SU-DHL-6 (cell line): ENCODE data around the gene IFT122.

Source experiments
- H2AFZ ChIP-seq: fragments of 200-600 bp; sonication (generic); 2 replicates; pipeline ENCODE4 v1.6.1; 2014; ENCODE audit warnings: low read depth, mild to moderate bottlenecking, moderate library complexity, mixed read lengths, antibody characterized with exemption, low read length; ENCODE audit not compliant: severe bottlenecking
- H3F3A ChIP-seq: fragments of 200-600 bp; shearing (Covaris generic); 2 replicates; pipeline ENCODE4 v1.6.0; 2016; ENCODE audit warnings: antibody characterized with exemption, mild to moderate bottlenecking; ENCODE audit not compliant: insufficient read depth
- H3K27ac ChIP-seq: fragments of 200-600 bp; sonication (generic); 2 replicates; pipeline ENCODE4 v1.5.1; 2016; ENCODE audit warnings: low read depth, mild to moderate bottlenecking, low read length, moderate library complexity, mixed read lengths
- H3K27me3 ChIP-seq: fragments of 200-600 bp; sonication (generic), shearing (Covaris generic); 2 replicates; pipeline ENCODE4 v1.6.0; 2014; ENCODE audit warnings: mild to moderate bottlenecking, low read length
- H3K36me3 ChIP-seq: fragments of 200-600 bp; sonication (generic); 2 replicates; pipeline ENCODE4 v1.6.1; 2014; ENCODE audit warnings: mild to moderate bottlenecking, low read length, mixed read lengths
- H3K4me2 ChIP-seq: fragments of 300-600, 200-600 bp; shearing (Covaris generic), sonication (generic); 2 replicates; pipeline ENCODE4 v1.6.0; 2014; ENCODE audit warnings: low read length, low read depth, mild to moderate bottlenecking; ENCODE audit not compliant: poor library complexity, severe bottlenecking
- H3K4me3 ChIP-seq: fragments of 200-600 bp; sonication (generic); 2 replicates; pipeline ENCODE4 v1.5.1; 2014; ENCODE audit warnings: antibody characterized with exemption, low read length, mild to moderate bottlenecking, mixed read lengths; ENCODE audit not compliant: insufficient read depth, poor library complexity, severe bottlenecking
- H3K79me2 ChIP-seq: fragments of 200-600 bp; sonication (generic); 2 replicates; pipeline ENCODE4 v1.6.1; 2014; ENCODE audit warnings: mild to moderate bottlenecking, low read length, moderate library complexity; ENCODE audit not compliant: insufficient read depth
- H3K9ac ChIP-seq: fragments of 200-600 bp; sonication (generic); 2 replicates; pipeline ENCODE4 v1.7.0; 2014; ENCODE audit warnings: mild to moderate bottlenecking, low read length
- H3K9me2 ChIP-seq: fragments of 200-600 bp; sonication (generic); replicated peaks from 2 replicates; pipeline ENCODE4 v1.6.1; 2014; ENCODE audit warnings: low read length; ENCODE audit not compliant: insufficient read depth
- H3K9me3 ChIP-seq: fragments of 200-600 bp; sonication (generic); 2 replicates; pipeline ENCODE4 v1.6.1; 2014; ENCODE audit warnings: low read length, mixed read lengths; ENCODE audit not compliant: insufficient read depth
- H4K20me1 ChIP-seq: fragments of 200-600 bp; sonication (generic); 2 replicates; pipeline ENCODE4 v1.6.1; 2014; ENCODE audit warnings: low read depth, mild to moderate bottlenecking, antibody characterized with exemption, low read length, moderate library complexity, mixed read lengths
- CTCF ChIP-seq: fragments of 200-600 bp; sonication (generic); IDR thresholded peaks from one replicate; pipeline ENCODE4 v1.5.1; 2017; ENCODE audit warnings: antibody characterized with exemption, mild to moderate bottlenecking, low read length, moderate library complexity; ENCODE audit not compliant: insufficient read depth, poor library complexity, severe bottlenecking
- EZH2phosphoT487 ChIP-seq: fragments of 200-600 bp; sonication (generic), shearing (Covaris generic); conservative IDR thresholded peaks from 2 replicates; pipeline ENCODE4 v1.6.1; 2018; ENCODE audit warnings: mild to moderate bottlenecking, antibody characterized with exemption, low read length, moderate library complexity, mixed read lengths

The IFT122 gene

GRCh38 chr3:129415830-129416229 lies 24.2 kb upstream of the IFT122 start:
- Histone ChIP-seq H3K27ac (no peak overlapping the region), H3K9me2 (no peaks in the 10 kb centered on the region), H3F3A (no peaks in the 10 kb centered on the region), H2AFZ (no peak overlapping the region), H3K9me3 (no peaks in the 10 kb centered on the region), H3K4me2 (no peak overlapping the region), H3K36me3 (no peaks in the 10 kb centered on the region), H4K20me1 (no peaks in the 10 kb centered on the region), H3K79me2 (no peaks in the 10 kb centered on the region), H3K9ac (no peak overlapping the region), H3K27me3 (no peaks in the 10 kb centered on the region), H3K4me3 (no peak overlapping the region)
- no peak for TF ChIP-seq CTCF
- TF ChIP-seq EZH2phosphoT487 = no peak

DNA sequence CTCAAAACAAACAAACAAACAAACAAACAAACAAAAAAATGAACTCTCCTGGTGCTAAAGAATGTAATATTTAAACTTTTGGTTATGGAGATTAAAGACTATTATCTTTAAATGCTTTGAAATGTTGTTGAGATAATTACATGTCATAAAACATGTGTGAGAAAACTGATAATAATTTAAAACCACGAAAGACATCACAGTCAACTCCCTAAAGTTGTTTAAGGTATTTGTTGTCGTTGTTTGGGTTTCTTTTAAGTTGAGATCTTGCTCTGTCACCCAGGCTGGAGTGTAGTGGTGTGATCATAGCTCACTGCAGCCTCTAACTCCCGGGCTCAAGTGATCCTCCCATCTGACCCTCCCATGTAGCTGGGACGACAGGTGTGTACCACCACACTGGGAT lies 23.6 kb upstream of the IFT122 start:
- no peak overlapping the region for H3K4me3 ChIP-seq
- no peak overlapping the region for H2AFZ ChIP-seq
- TF ChIP-seq EZH2phosphoT487 = no peak
- TF ChIP-seq CTCF = no peak
- no peaks in the 10 kb centered on the region for H4K20me1 ChIP-seq
- H3K9me3 ChIP-seq = no peaks in the 10 kb centered on the region
- H3K36me3 ChIP-seq = no peaks in the 10 kb centered on the region
- no peaks in the 10 kb centered on the region for H3K79me2 ChIP-seq
- H3K27me3 ChIP-seq = no peaks in the 10 kb centered on the region
- H3K4me2 ChIP-seq = no peak overlapping the region
- H3K9ac ChIP-seq = no peak overlapping the region
- H3F3A ChIP-seq = no peaks in the 10 kb centered on the region
- H3K9me2 ChIP-seq = no peaks in the 10 kb centered on the region
- no peak overlapping the region for H3K27ac ChIP-seq

GRCh38 chr3:129417326-129417725 lies 22.7 kb upstream of the IFT122 start:
- H3K79me2 ChIP-seq = no peaks in the 10 kb centered on the region
- no peaks in the 10 kb centered on the region for H3K27me3 ChIP-seq
- H3K9me2 ChIP-seq = no peaks in the 10 kb centered on the region
- TF ChIP-seq CTCF (no peak), EZH2phosphoT487 (no peak)
- no peak overlapping the region for H3K27ac ChIP-seq
- H4K20me1 ChIP-seq = no peaks in the 10 kb centered on the region
- no peaks in the 10 kb centered on the region for H3F3A ChIP-seq
- H2AFZ ChIP-seq = no peak overlapping the region
- H3K4me2 ChIP-seq = no peak overlapping the region
- no peaks in the 10 kb centered on the region for H3K9me3 ChIP-seq
- no peaks in the 10 kb centered on the region for H3K36me3 ChIP-seq
- H3K9ac ChIP-seq = no peak overlapping the region
- H3K4me3 ChIP-seq = no peak overlapping the region
